ENCODE results near the gene RALGPS1. TPM values are rescaled to one million over a fixed set of nuclear protein-coding genes. Genes with fewer than 3 reads are reported as not detected.

The RALGPS1 gene
- polyA plus RNA-seq, 1 of the 3 experiments (the other 2 are of a cell fraction): 3.9 TPM

DNA sequence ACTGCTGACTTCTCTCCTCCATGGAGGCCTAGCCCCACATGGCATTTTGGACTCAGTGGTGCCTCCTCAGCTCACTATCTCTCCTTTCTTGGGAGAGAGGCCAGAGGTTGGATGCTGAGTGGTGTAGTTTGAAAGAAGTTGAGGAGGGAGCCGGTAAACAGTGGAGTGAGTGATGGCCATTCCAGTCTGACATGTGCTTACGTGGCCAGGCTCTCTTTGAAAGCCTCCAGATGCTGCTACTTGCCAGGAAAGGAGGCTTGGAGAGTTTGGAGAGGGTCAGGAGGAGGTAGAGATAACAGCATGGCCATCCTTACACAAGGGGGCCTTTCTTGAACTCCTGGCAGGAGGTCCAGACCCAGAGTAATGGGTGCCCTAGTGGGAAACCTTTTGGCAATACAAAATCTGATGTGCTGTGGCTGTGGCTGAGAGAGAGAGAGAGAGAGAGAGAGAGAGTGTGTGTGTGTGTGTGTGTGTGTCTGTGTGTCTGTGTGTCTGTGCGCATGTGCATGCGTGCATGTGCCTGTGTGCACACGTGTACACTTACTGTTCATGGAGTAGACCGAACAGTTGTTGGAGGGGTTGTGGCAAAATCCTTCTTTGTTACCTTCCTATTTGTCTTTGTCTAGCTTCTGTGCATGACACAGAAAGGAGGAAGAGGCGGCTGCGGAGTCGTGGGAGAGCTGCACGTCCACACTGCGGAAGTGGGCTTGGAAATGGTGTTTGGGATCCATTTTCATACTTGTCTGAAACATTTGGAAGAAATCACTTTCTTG lies 37.8 kb downstream of the RALGPS1 start (continued):
- TF ChIP-seq, protein P1, sequence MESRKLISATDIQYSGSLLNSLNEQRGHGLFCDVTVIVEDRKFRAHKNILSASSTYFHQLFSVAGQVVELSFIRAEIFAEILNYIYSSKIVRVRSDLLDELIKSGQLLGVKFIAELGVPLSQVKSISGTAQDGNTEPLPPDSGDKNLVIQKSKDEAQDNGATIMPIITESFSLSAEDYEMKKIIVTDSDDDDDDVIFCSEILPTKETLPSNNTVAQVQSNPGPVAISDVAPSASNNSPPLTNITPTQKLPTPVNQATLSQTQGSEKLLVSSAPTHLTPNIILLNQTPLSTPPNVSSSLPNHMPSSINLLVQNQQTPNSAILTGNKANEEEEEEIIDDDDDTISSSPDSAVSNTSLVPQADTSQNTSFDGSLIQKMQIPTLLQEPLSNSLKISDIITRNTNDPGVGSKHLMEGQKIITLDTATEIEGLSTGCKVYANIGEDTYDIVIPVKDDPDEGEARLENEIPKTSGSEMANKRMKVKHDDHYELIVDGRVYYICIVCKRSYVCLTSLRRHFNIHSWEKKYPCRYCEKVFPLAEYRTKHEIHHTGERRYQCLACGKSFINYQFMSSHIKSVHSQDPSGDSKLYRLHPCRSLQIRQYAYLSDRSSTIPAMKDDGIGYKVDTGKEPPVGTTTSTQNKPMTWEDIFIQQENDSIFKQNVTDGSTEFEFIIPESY (IDR thresholded peaks at IDR 0.05; ENCODE audit: borderline replicate concordance, low read depth): no peak
- TF ChIP-seq TCF12 (IDR thresholded peaks at IDR 0.05) (no peak), RXRA (IDR thresholded peaks at IDR 0.05; ENCODE audit: borderline replicate concordance, low read depth) (no peak), POLR2AphosphoS5 (IDR thresholded peaks at IDR 0.05; ENCODE audit: low read depth, low read length) (no peak), RAD21 (IDR thresholded peaks at IDR 0.05; ENCODE audit: low read length) (no peak), FOXM1 (IDR thresholded peaks at IDR 0.05; ENCODE audit: low read depth) (no peak), FOXJ3 (CRISPR knock-in tag; IDR thresholded peaks at IDR 0.05) (no peak)
- TF ChIP-seq, protein P2, sequence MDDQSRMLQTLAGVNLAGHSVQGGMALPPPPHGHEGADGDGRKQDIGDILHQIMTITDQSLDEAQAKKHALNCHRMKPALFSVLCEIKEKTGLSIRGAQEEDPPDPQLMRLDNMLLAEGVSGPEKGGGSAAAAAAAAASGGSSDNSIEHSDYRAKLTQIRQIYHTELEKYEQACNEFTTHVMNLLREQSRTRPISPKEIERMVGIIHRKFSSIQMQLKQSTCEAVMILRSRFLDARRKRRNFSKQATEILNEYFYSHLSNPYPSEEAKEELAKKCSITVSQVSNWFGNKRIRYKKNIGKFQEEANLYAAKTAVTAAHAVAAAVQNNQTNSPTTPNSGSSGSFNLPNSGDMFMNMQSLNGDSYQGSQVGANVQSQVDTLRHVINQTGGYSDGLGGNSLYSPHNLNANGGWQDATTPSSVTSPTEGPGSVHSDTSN (IDR thresholded peaks at IDR 0.05): no peak

DNA sequence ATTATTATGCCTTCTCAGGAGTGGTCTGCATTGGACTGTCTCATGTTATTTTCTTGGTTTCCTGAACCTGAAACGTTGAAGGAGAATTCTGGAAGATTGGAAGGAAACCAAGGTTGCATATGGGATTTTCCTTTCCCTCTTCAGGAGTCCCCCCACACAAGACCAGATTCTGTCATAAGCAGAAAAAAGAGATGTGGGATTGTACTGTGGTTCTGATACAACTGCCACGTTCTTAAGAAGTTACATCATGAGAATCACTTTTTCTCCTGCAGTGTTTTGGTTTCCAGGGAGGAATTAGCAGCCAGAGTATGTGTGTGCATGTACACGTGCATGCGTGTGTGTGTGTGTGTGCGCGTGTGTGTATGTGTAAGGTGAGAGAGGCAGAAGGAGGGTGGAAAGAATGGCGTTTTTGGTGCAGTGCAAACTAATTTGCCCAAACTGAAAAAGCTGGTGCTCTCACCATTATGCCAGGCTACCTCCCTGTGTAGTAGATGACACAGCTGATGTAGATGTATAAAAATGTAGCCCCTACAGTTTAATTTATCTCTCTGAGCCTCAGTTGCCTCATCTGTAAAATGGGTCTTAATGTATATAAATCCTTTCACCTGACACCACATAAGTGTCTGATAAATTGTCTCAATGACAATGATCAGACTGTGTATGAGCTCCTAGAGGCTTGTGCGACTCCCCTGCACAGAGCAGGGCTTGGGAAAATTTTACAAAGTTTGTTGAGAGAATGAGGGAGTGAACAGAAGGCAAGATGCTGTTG lies 38.6 kb downstream of the RALGPS1 start:
- Histone ChIP-seq H3K9ac (no peak overlapping the region), H3K4me3 (ENCODE audit: low read depth in 2 of 2, low read length in 1 of 2) (no peak overlapping the region), H3K36me3 (replicated peaks in 1 of 2; ENCODE audit: control insufficient read depth in 1 of 2, insufficient read depth in 2 of 2, low read length in 1 of 2) (no peaks in the 10 kb centered on the region), H2AFZ (ENCODE audit: low read depth) (no peak overlapping the region), H3K79me2 (ENCODE audit: insufficient read depth) (no peaks in the 10 kb centered on the region), H3K9me2 (no peaks in the 10 kb centered on the region), H3K27ac (ENCODE audit: low read depth in 2 of 2, low read length in 1 of 2) (no peak overlapping the region), H3K4me2 (no peak overlapping the region), H3K4me1 (ENCODE audit: control insufficient read depth in 1 of 2, insufficient read depth in 2 of 2, low read depth in 1 of 2, low read length in 1 of 2) (peaks cover 7 to 12% of the 10 kb centered on the region in 2 experiments; a peak in 3 of 4 replicates), H4K20me1 (ENCODE audit: insufficient read depth) (no peaks in the 10 kb centered on the region), H3F3A (replicated peaks; ENCODE audit: insufficient read depth) (peaks cover 10% of the 10 kb centered on the region), H3K27me3 (ENCODE audit: insufficient read depth) (no peaks in the 10 kb centered on the region), H3K9me3 (no peaks in the 10 kb centered on the region)
- DNase-seq: no peak
- TF ChIP-seq TAF1 (IDR thresholded peaks at IDR 0.05; ENCODE audit: borderline replicate concordance, low read depth, low read length) (no peak), RXRA (IDR thresholded peaks at IDR 0.05; ENCODE audit: borderline replicate concordance, low read depth) (no peak), SIN3A (IDR thresholded peaks at IDR 0.05; ENCODE audit: borderline replicate concordance, low read depth, low read length) (no peak)
- POLR2A ChIA-PET: no interaction called here
- CTCF ChIA-PET: interaction anchor here (1.2 to 3.9 kb wide), 2 partner anchors 12 kb away, joined by 3 to 24 read pairs; no protein-coding TSS in a partner anchor
- WGBS (ENCODE audit: low lambda C conversion rate): 76% methylated on average over 8 of the region's 8 CpGs
